NCI-H345 (cell line): ENCODE results near the gene COL6A1.

ENCODE experiments used
- DNase-seq: peaks from one replicate; lab custom pipeline; 2025; lab: John Stamatoyannopoulos, UW

The COL6A1 gene

DNA sequence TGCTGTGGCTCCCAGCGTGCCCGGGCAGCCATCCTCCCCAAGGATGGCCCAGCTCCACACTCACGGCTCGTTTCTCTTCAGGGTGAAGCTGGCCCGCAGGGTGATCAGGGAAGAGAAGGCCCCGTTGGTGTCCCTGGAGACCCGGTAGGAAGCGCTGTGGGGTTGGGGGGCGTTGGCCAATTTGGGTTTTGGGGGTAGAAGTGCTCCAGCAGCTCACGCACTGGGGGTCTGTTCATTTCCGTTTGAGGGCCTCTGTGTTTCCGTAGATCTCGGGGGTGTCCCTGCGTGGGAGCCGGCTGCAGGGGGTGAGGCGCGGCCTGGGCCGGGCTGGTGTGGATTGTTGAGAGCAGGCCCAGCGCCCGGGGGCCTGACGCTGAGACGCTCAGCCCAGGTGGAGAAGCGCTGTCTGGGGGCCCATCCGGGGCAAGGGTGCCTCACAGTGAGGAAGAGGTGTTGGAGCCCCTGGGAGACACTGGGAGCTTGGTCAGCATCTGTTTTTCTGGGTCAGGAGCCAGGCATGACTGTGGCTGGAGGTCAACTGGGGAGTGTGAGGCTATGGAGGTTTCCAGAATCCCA, 12.6 kb downstream of the COL6A1 start:
- no peak for DNase-seq

DNA sequence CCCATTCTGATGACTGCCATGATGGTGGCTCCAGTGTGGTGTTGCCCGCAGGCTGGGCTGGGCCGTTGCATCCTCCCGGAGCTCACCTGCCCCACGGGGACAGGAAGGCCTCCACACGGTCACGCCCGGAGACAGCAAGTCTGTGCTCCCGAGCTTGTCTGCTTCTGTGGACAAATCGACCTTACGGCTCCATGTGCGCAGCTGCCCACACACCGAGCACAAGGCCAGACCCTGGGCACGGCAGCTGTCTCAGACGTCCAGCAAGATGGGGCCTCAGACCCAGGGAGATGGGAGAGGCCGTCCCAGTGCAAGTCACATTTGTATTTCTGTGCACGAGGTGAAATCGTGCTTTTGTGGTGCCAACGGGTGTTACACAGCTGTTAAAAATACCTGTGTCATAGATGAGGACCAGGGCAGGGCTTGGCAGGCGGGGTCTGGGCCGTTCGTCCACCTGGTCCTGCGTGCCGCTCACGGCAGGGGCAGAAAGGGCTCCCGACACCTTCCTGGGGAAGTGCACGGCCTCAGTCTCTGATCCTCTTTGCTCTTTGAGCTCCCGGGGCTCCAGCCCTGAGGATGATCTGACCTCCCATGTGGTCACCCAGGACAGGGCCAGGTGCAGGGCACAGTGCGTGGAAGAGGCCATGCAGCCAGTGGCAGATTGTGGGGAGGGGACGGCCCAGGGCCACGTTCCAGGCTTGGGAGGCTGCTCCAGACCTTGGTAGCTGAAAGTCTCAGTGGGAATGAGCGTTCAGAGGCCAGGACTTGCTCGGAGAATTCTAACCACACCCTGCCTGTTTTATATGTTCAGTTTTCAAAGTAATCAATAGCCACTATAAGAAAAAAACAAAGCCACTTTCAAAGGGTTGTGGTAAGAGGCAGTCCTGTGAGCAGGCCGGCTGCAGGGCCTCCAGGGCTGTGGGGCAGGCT, 13.5 kb downstream of the COL6A1 start:
- DNase-seq: no peak

DNA sequence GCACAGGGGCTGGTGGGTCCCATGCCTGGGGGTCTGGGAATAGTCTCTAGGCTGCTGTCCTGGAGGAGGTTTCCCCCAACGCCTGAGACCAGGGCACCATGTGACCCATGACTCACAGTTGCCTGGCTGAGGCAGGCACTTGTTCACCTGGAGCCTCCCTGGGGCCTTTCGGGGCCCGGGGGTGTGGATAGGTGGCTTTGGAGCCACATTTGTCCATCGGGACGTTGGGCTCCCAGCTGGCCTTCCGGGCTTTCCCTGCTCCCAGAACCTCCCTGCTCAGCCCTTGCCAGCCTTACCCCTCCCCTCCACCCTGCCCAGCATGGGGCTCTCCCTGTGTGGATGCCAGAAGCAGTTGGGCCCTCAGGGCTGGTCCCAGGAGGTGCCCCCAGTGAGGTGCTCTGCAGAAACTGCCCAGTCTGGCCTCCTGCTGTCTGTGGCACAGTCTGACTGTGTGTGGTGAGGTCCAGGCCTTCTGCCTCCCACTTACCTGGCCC, 14.2 kb downstream of the COL6A1 start:
- no peak for DNase-seq

DNA sequence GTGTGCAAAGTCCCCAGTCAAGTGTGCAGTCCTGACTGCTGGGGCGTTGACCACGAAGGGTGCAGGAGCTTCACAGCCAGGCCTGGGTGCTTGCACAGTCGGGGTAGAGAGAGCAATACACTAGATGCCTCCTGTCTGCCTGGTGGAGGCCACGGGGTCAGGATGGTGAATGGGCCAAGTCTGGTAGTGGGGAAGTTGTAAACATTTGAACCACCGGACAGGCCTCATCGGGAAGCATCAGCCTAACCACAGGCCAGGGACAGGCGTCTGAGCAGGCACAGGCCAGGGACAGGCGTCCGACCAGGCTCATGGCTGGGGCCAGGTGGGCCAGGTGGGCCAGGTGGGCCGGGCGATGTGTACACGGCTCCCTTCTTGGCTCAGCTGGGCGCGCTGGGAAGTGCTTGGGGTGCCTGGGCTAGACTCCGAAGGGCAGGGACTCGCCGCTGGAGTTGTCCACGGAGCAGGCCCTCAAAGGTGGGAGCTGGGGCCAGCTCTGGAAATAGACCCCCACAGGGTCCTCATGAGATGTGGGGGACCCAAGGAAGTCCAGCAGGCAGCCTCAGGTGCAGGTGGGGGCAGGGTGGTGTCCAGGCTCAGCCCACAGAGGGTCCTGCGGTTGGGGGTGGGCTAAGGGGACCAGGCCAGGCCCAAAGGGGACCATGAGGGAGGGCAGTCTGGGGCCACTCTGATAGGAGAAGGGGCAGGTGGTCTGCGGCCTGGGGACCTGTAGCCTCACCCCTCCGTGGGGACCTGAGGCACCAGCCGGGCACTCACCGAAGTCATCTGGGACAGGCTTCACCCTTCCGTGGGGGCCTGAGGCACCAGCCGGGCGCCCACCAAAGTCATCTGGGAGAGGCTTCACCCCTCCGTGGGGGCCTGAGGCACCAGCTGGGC, 15.0 kb downstream of the COL6A1 start:
- no peak for DNase-seq

DNA sequence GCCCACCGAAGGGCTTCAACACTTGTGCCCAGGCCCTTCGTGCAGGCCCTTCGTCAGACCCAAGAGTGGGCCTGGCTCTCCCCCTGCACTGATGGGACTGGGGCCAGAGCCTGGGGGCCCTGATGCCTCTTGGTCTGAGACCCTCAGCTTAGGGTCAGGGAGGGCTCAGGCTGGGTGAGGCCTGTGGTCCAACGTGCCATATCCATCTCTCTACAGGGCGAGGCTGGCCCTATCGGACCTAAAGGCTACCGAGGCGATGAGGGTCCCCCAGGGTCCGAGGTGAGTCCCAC, 15.6 kb downstream of the COL6A1 start:
- no peak for DNase-seq

DNA sequence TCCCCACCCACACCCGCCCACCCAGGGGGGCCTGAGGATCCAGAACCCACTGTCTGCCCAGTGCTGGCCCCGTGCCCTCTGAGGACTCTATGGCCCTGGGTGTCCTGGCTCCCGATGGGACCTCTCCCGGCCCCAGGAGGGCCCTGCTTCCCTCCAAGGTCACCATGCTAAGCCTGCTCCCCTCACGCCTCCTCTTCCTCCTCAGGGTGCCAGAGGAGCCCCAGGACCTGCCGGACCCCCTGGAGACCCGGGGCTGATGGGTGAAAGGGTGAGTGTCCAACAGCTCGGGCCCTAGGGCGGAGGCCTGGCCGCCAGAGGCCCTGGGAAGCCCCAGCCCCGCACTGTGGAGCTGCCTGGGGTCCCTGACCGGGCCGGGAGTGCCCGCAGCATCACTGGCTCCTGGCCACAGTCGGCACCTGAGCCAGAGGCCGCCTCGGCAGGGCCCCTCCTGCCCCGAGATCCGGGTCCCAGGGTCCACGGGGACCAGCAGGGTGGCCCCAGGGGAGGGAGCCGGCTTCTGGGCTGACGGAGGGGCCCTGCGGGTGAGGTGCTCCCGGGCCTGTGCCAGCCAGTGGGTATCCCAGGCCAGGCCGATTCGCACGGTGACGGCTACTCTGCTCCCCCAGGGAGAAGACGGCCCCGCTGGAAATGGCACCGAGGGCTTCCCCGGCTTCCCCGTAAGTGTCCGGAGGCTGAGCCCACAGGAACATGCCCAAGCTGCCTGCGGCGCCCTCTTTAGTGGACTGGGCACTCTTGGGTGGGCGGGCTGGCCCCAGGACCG, 16.1 kb downstream of the COL6A1 start:
- DNase-seq: no peak

DNA sequence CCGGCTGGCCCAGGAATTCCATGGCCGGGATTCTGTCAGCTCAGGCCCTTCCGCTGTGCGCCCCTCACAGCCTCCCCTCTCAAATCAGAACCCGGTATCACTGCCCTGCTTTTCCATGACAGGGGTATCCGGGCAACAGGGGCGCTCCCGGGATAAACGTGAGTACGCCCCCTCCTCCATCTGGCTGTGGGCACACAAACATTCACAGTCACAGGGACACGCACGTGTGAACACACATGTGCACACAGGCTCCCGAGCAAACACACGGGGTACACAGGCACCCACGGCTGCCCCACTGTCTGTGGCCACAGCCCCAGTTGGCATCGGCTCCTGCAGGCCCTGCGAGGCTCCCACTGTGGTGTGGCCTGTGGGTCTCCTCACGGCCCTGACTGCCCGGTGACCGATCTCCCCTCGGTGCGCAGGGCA, 16.7 kb downstream of the COL6A1 start:
- DNase-seq: no peak

DNA sequence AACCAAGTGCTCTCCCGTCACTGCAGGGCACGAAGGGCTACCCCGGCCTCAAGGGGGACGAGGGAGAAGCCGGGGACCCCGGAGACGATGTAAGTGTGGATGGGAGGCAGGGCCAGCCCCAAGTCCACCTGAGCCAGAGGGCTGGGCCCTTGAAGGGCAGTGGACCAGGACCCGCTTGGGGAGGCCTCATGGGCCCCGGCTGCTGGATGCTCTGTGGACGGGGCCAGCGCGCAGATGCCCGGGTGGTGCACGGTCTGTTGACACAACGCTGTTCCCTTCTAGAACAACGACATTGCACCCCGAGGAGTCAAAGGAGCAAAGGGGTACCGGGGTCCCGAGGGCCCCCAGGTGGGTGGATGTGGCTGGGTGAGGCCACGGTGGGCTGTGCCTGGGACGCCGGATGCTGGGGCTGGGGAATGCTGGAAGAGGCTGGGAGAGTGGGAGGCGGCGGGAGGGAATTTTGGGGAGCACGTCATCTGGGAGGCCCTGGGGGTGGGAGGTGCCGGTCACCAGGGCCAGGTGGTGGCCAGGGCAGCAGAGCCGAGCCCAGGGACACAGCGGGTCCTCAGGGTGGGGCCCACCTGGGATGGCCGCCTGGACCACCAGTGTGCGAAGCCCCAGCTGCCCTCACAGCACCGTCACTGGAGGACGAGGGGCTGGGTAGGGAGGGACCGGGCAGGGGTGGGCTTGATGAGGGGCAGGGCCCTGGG, 17.5 kb downstream of the COL6A1 start:
- DNase-seq: no peak

DNA sequence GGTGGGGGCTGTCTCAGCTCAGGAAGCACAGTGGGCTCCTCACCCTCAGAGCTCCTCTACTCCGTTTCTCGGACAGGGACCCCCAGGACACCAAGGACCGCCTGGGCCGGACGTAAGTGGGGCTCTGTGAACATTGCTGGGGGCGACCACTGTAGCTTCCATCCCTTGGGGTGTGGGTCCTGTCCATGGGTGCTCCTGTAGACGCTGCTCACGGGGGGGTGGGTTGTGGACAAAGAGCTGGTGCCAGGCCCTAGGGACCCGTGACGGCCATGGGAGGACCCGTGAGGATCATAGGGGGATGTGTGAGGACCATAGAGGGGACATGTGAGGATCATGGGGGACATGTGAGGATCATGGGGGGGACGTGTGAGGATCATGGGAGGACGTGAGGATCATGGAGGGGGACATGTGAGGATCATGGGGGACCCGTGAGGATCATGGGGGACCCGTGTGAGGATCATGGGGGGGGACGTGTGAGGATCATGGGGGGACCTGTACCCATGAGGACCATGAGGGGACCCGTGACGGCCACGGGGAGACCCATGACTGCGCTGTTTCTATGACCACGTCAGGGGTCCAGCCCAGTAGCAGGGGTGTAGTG, 18.1 kb downstream of the COL6A1 start:
- DNase-seq: no peak

DNA sequence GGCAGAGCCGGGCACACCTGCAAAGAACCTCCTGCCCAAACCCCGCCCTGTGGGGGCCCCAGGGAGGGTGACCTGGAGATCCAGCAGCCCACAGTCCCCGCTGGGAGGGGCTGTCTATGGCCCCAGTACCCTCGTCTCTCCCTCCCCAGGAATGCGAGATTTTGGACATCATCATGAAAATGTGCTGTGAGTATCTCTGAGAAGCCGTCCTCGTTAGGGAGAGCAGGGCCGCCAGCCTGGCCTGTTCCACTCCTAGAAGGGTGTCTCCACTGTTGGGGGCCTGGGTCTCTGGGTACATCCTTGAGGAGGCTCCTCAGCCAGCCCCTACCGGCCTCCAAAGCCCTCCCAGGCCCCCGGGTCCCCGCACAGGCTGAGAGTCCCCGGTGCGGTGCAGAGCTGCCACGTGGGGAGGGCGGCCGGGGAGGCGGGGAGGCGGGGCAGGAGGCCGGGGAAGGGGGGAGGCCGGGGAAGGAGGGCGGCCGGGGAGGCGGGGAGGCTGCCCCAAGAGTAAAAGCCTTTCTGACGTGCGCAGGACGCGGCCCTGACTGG, 18.7 kb downstream of the COL6A1 start:
- DNase-seq: no peak

DNA sequence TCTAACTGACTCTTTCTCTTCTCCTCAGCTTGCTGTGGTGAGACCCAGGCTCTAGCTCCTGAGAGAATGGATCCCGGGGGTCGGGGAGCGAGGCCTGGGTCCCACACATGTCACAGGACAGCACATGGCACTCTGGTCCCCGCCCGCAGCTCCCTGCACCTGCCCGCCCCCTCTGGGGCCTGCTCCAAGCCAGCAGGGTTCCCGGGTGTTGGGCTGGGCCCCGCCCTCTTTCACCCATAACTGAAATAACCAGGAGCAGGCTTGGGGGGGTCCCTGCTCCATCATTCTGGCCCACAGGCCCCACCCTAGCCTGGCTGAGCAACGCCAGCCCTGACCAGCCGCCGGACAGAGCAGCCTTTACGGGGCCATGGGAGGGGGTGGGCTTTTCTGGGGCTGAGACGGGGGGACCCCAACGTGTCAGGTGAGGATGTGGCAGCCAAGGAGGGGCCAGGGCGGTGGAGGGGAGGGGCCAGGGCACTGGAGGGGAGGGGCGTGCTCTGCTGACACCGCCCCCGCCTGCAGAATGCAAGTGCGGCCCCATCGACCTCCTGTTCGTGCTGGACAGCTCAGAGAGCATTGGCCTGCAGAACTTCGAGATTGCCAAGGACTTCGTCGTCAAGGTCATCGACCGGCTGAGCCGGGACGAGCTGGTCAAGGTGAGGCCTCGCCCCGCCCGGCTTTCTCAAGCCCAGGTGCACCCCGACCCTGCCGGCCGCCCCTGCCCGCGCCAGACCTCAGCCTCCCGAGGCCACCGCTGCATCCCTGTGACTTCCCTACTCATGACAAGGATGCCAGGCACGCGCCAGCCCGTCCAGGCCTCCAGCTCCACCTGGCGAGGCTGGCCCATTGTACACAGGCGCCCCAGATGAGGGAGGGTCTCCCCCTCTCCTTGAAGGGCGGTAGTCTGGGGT, 19.4 kb downstream of the COL6A1 start:
- DNase-seq: no peak

DNA sequence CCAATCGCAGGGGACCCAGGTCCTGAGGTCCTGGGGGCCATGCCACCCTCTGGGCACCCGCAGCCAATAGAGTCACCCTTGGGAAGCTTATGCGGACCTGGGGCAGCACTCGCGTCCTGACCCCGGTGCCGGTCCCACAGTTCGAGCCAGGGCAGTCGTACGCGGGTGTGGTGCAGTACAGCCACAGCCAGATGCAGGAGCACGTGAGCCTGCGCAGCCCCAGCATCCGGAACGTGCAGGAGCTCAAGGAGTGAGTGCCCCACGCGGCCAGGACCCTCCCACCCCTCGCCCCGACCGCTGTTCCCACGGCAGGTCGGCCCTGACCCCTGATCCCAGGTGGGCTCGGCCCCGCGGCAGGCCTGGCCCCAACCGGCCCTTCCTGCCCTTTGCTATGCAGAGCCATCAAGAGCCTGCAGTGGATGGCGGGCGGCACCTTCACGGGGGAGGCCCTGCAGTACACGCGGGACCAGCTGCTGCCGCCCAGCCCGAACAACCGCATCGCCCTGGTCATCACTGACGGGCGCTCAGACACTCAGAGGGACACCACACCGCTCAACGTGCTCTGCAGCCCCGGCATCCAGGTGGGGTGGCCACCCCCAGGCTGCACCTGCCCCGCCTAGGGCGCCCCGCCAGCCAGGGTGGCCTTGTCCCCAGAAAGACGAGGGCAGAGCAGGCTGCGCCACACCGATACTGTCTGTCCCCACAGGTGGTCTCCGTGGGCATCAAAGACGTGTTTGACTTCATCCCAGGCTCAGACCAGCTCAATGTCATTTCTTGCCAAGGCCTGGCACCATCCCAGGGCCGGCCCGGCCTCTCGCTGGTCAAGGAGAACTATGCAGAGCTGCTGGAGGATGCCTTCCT, 20.5 kb downstream of the COL6A1 start:
- DNase-seq: no peak

DNA sequence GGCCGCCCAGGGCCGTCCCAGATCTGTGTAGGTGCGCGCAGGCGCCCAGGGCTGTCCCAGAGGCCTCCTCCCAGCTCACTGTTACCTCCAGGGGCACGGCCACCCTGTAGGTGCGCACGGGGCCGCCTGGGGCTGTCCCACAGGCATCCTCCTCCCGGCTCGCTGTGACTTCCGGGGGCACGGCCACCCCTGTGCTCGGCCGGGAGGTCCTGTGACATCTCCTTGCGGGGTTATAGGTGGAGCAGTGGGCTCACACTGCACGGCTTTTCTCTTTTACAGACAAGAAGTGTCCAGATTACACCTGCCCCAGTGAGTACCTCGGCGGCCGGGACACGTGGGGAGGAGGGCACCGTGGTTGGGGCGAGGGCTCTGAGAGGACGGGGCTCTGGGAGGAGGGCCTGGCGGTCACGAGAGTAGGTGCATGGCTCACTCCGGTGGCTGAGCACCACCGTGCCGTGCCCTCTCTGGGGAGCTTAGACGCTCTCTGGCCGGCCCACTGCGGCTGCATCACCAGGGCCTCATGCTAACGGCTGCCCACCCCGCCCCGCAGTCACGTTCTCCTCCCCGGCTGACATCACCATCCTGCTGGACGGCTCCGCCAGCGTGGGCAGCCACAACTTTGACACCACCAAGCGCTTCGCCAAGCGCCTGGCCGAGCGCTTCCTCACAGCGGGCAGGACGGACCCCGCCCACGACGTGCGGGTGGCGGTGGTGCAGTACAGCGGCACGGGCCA, 21.4 kb downstream of the COL6A1 start:
- DNase-seq: no peak

DNA sequence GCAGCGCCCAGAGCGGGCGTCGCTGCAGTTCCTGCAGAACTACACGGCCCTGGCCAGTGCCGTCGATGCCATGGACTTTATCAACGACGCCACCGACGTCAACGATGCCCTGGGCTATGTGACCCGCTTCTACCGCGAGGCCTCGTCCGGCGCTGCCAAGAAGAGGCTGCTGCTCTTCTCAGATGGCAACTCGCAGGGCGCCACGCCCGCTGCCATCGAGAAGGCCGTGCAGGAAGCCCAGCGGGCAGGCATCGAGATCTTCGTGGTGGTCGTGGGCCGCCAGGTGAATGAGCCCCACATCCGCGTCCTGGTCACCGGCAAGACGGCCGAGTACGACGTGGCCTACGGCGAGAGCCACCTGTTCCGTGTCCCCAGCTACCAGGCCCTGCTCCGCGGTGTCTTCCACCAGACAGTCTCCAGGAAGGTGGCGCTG, 22.0 kb downstream of the COL6A1 start:
- DNase-seq: no peak

DNA sequence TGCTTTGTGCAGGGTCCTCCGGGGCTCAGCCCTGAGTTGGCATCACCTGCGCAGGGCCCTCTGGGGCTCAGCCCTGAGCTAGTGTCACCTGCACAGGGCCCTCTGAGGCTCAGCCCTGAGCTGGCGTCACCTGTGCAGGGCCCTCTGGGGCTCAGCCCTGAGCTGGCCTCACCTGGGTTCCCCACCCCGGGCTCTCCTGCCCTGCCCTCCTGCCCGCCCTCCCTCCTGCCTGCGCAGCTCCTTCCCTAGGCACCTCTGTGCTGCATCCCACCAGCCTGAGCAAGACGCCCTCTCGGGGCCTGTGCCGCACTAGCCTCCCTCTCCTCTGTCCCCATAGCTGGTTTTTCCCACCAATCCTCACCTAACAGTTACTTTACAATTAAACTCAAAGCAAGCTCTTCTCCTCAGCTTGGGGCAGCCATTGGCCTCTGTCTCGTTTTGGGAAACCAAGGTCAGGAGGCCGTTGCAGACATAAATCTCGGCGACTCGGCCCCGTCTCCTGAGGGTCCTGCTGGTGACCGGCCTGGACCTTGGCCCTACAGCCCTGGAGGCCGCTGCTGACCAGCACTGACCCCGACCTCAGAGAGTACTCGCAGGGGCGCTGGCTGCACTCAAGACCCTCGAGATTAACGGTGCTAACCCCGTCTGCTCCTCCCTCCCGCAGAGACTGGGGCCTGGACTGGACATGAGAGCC, 22.7 kb downstream of the COL6A1 start:
- no peak for DNase-seq

DNA sequence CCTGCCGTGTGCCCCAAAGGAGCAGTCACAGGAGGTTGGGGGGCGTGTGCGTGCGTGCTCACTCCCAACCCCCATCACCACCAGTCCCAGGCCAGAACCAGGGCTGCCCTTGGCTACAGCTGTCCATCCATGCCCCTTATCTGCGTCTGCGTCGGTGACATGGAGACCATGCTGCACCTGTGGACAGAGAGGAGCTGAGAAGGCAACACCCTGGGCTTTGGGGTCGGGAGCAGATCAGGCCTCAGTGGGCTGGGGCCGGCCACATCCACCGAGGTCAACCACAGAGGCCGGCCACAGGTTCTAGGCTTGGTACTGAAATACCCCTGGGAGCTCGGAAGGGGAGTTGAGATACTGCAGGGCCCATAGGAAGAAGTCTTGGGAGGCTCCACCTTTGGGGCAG, 23.5 kb downstream of the COL6A1 start:
- no peak for DNase-seq

DNA sequence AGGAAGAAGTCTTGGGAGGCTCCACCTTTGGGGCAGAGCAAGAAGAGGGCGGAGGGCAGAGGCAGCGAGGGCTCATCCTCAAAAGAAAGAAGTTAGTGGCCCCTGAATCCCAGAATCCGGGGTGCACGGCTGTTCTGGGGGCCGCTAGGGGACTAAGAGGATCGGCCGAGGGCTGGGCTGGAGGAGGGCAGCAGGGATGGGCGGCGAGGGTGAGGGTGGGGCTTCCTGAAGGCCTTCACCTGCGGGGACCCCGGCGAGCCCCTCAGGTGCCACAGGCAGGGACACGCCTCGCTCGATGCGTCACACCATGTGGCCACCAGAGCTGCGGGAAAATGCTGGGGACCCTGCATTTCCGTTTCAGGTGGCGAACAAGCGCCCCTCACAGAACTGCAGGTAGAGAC, 23.9 kb downstream of the COL6A1 start:
- DNase-seq: no peak
